ENCODE measurements around the gene NFIB. TPM values are rescaled to one million over a fixed set of nuclear protein-coding genes. Genes with fewer than 3 reads are reported as not detected.

NFIB gene
- total and polyA plus RNA-seq, 2 of the 4 experiments (the other 2 are of a cell fraction): 1.4 to 2.0 TPM

- CTCF ChIA-PET: no interaction called here
- no peak overlapping the region for H3K9ac ChIP-seq (ENCODE audit: low read depth, low read length)
Observed at GRCh38 chr9:14242150-14242805, 71.7 kb downstream of the NFIB start.

More at GRCh38 chr9:14242150-14242805, 71.7 kb downstream of the NFIB start:
- no peak overlapping the region for H4K5ac ChIP-seq (ENCODE audit: low read depth, low read length)
- dilution Hi-C loops (cut with HindIII; ENCODE audit: low sequenced_read_pairs, unreplicated experiment) (no loop called here), intact Hi-C loops (cut with micrococcal nuclease) (no loop called here), in situ Hi-C loops (cut with MboI; ENCODE audit: low sequenced_read_pairs) (no loop called here)
- no peak for TF ChIP-seq SMC3 (IDR thresholded peaks at IDR 0.05; ENCODE audit: low read depth, low read length)
- no peak for TF ChIP-seq NFE2L2 (IDR thresholded peaks at IDR 0.05; ENCODE audit: low read depth, low read length)
- no peak for TF ChIP-seq POLR2A (IDR thresholded peaks at IDR 0.05; ENCODE audit: low read depth, low read length)
- no peak for TF ChIP-seq RAD21 (IDR thresholded peaks at IDR 0.05; ENCODE audit: low read length)
- TF ChIP-seq BHLHE40 (IDR thresholded peaks at IDR 0.05; ENCODE audit: low read depth, low read length): no peak
- no peak for TF ChIP-seq ELK1 (IDR thresholded peaks at IDR 0.05; ENCODE audit: borderline replicate concordance, low read depth, low read length)
- TF ChIP-seq RFX5 (IDR thresholded peaks at IDR 0.05; ENCODE audit: low read depth, low read length): no peak
- no peak for TF ChIP-seq MAFK (IDR thresholded peaks at IDR 0.05; ENCODE audit: low read depth, low read length)
- TF ChIP-seq FOS (IDR thresholded peaks at IDR 0.05; ENCODE audit: low read depth, low read length): no peak
- no peak for TF ChIP-seq CTCF (conservative IDR thresholded peaks at IDR 0.05; ENCODE audit: low read depth, low read length)
- no peak for TF ChIP-seq USF2 (IDR thresholded peaks at IDR 0.05; ENCODE audit: low read depth, low read length)
- no peak for TF ChIP-seq RCOR1 (IDR thresholded peaks at IDR 0.05; ENCODE audit: insufficient replicate concordance, low read length)
- no peak for TF ChIP-seq MAZ (IDR thresholded peaks at IDR 0.05; ENCODE audit: borderline replicate concordance, low read depth, low read length)
- no peak for TF ChIP-seq CHD1 (IDR thresholded peaks at IDR 0.05; ENCODE audit: low read depth, low read length)
- no peak for TF ChIP-seq MXI1 (IDR thresholded peaks at IDR 0.05; ENCODE audit: borderline replicate concordance, low read depth, low read length)
- no peak for TF ChIP-seq CEBPB (IDR thresholded peaks at IDR 0.05; ENCODE audit: low read depth, low read length)
- no peak overlapping the region for H3K4me2 ChIP-seq (ENCODE audit: low read depth, low read length)
- H3K14ac ChIP-seq (replicated peaks; ENCODE audit: low read depth, low read length): no peak overlapping the region
- DNase-seq (no peak), ATAC-seq (ENCODE audit: low read depth) (no peak)
- no peak overlapping the region for H2AFZ ChIP-seq (replicated peaks; ENCODE audit: low read length, poor library complexity)
- no TSS peak for BruUV-seq (replicated peaks)
- H3K18ac ChIP-seq (ENCODE audit: low read depth, low read length): no peak overlapping the region
- no peak overlapping the region for H2BK15ac ChIP-seq (ENCODE audit: low read depth, low read length)
- no peak overlapping the region for H4K8ac ChIP-seq (ENCODE audit: low read depth in 2 of 2, low read length in 2 of 2)
- H3K4ac ChIP-seq (ENCODE audit: low read depth, low read length): no peak overlapping the region
- no peaks in the 10 kb centered on the region for H3K9me3 ChIP-seq (ENCODE audit: control insufficient read depth, insufficient read depth, low read length)
- no peak overlapping the region for H3K56ac ChIP-seq (ENCODE audit: extremely low read depth, insufficient read depth, low read length)
- H2BK20ac ChIP-seq (ENCODE audit: low read depth, low read length): no peak overlapping the region
- no peak overlapping the region for H2BK120ac ChIP-seq (ENCODE audit: low read depth, low read length)
- no peak overlapping the region for H3K23ac ChIP-seq (ENCODE audit: low read depth, low read length)
- H3K9me1 ChIP-seq (ENCODE audit: insufficient read depth, low read length): no peaks in the 10 kb centered on the region
- no peaks in the 10 kb centered on the region for H3K79me1 ChIP-seq (ENCODE audit: low read depth in 1 of 2, low read length in 2 of 2)
- POLR2A ChIA-PET (ENCODE audit: unreplicated experiment): no interaction called here
- no peak overlapping the region for H4K91ac ChIP-seq (ENCODE audit: insufficient read depth, low read depth, low read length)
- H2BK5ac ChIP-seq (ENCODE audit: low read depth, low read length, poor library complexity, severe bottlenecking): no peak overlapping the region
- H3K4me3 ChIP-seq (ENCODE audit: insufficient read depth, low read depth, low read length): no peak overlapping the region
- peaks cover 2% of the 10 kb centered on the region for H3K27me3 ChIP-seq (ENCODE audit: control insufficient read depth, insufficient read depth, low read length)
- no peak overlapping the region for H2AK9ac ChIP-seq (replicated peaks; ENCODE audit: low read depth, low read length, poor library complexity)
- peaks cover 7% of the 10 kb centered on the region; the same call in 1 of the 2 replicates for H3K4me1 ChIP-seq (ENCODE audit: control insufficient read depth, insufficient read depth, low read length)
- no peak overlapping the region for H3K27ac ChIP-seq (ENCODE audit: insufficient read depth, low read length)
- no peaks in the 10 kb centered on the region for H4K20me1 ChIP-seq (ENCODE audit: insufficient read depth, low read length)
- no peak overlapping the region for H2AK5ac ChIP-seq (ENCODE audit: low read depth, low read length)
- H3K36me3 ChIP-seq (ENCODE audit: control insufficient read depth, insufficient read depth, low read length): no peaks in the 10 kb centered on the region
